Neuronal stem cell (in vitro differentiated cells): ENCODE results near the gene SETD4.

Experiments used
- DNase-seq: peaks from one replicate; pipeline ENCODE4 v3.0.0-alpha.2; 2013; ENCODE audit warnings: low spot score
- H2AFZ ChIP-seq: one replicate; pipeline ENCODE4 v1.6.1; 2013; ENCODE audit warnings: mild to moderate bottlenecking, low read length, inconsistent platforms
- H2AK5ac ChIP-seq: 2 replicates; pipeline ENCODE4 v1.6.1; 2013; ENCODE audit warnings: low read depth, mild to moderate bottlenecking, inconsistent platforms, low read length, moderate library complexity, mixed read lengths
- H2BK120ac ChIP-seq: 2 replicates; pipeline ENCODE4 v1.6.1; 2013; ENCODE audit warnings: low read depth, mild to moderate bottlenecking, inconsistent platforms, low read length, moderate library complexity, mixed read lengths
- H2BK12ac ChIP-seq: one replicate; pipeline ENCODE4 v1.6.1; 2013; ENCODE audit warnings: low read length, inconsistent platforms
- H2BK15ac ChIP-seq: 2 replicates; pipeline ENCODE4 v1.6.1; 2013; ENCODE audit warnings: mild to moderate bottlenecking, low read length, inconsistent platforms, mixed read lengths
- H2BK5ac ChIP-seq: one replicate; pipeline ENCODE4 v1.6.1; 2013; ENCODE audit warnings: inconsistent platforms, mild to moderate bottlenecking, low read length, moderate library complexity
- H3K14ac ChIP-seq: one replicate; pipeline ENCODE4 v1.6.1; 2013; ENCODE audit warnings: low read length, inconsistent platforms
- H3K18ac ChIP-seq: 2 replicates; pipeline ENCODE4 v1.6.1; 2013; ENCODE audit warnings: low read length, inconsistent platforms
- H3K23ac ChIP-seq: 2 replicates; pipeline ENCODE4 v1.6.1; 2013; ENCODE audit warnings: low read depth, mild to moderate bottlenecking, mixed read lengths, low read length, inconsistent platforms; ENCODE audit not compliant: poor library complexity
- H3K27ac ChIP-seq: replicated peaks from 3 replicates; pipeline ENCODE4 v1.5.1; 2013; ENCODE audit warnings: low read length, inconsistent platforms
- H3K27me3 ChIP-seq, 3 experiments: 2 replicates each; pipeline ENCODE4 v1.6.1; 2013; ENCODE audit warnings: low read length in 3 of 3, mild to moderate bottlenecking in 2 of 3, inconsistent platforms in 1 of 3, low read depth in 1 of 3, mixed read lengths in 1 of 3, moderate library complexity in 1 of 3; ENCODE audit not compliant: control insufficient read depth in 3 of 3, insufficient read depth in 3 of 3
- H3K36me3 ChIP-seq, 2 donors: replicated peaks in 1 of 2; 2 replicates each; pipeline ENCODE4 v1.6.1; 2013; ENCODE audit warnings: low read length in 2 of 2; ENCODE audit not compliant: control insufficient read depth in 2 of 2, insufficient read depth in 2 of 2
- H3K4ac ChIP-seq: 2 replicates; pipeline ENCODE4 v1.6.1; 2013; ENCODE audit warnings: inconsistent platforms, mild to moderate bottlenecking, low read length, moderate library complexity
- H3K4me1 ChIP-seq, 2 donors: 1 replicate in 1 of 2; 2 replicates in 1 of 2; pipeline ENCODE4 v1.6.1; 2013; ENCODE audit warnings: low read length in 2 of 2, low read depth in 1 of 2; ENCODE audit not compliant: control insufficient read depth in 2 of 2, insufficient read depth in 1 of 2
- H3K4me2 ChIP-seq: one replicate; pipeline ENCODE4 v1.6.1; 2013; ENCODE audit warnings: mild to moderate bottlenecking, low read length, inconsistent platforms; ENCODE audit not compliant: insufficient read depth, poor library complexity, severe bottlenecking
- H3K4me3 ChIP-seq, 2 donors: 2 replicates each; pipeline ENCODE4 v1.5.1; 2013; ENCODE audit warnings: low read length in 2 of 2, mild to moderate bottlenecking in 2 of 2, inconsistent platforms in 1 of 2, moderate library complexity in 1 of 2
- H3K79me1 ChIP-seq: one replicate; pipeline ENCODE4 v1.6.1; 2013; ENCODE audit warnings: low read depth, mild to moderate bottlenecking, inconsistent platforms, low read length, moderate library complexity
- H3K9ac ChIP-seq: one replicate; pipeline ENCODE4 v1.6.1; 2013; ENCODE audit warnings: mild to moderate bottlenecking, low read depth, low read length, inconsistent platforms; ENCODE audit not compliant: poor library complexity
- H3K9me3 ChIP-seq, 2 donors: replicated peaks in 1 of 2; 2 replicates each; pipeline versions ENCODE3 to v1.6.1; 2013; ENCODE audit warnings: low read length in 2 of 2, mild to moderate bottlenecking in 2 of 2, inconsistent platforms in 1 of 2, low read depth in 1 of 2, mixed read lengths in 1 of 2, moderate library complexity in 1 of 2; ENCODE audit not compliant: control insufficient read depth in 2 of 2, insufficient read depth in 1 of 2
- H4K8ac ChIP-seq: one replicate; pipeline ENCODE4 v1.6.1; 2013; ENCODE audit warnings: low read depth, mild to moderate bottlenecking, inconsistent platforms, low read length, moderate library complexity
- H4K91ac ChIP-seq: one replicate; pipeline ENCODE4 v1.6.1; 2013; ENCODE audit warnings: low read length, low read depth, mild to moderate bottlenecking, inconsistent platforms; ENCODE audit not compliant: poor library complexity
- WGBS, 2 donors: extraction: QIAGEN DNeasy Blood & Tissue Kit; methylation state at CpG; one replicate each; pipeline ENCODE4 v1.1.7; 2013; ENCODE audit warnings: missing lambda C conversion rate in 2 of 2, mixed read lengths in 1 of 2; ENCODE audit not compliant: insufficient read length in 2 of 2, insufficient replicate concordance in 1 of 2; ENCODE audit errors: extremely low coverage in 2 of 2; 5-methylcytosine and 5-hydroxymethylcytosine counted together

SETD4 gene

GRCh38 chr21:36053715-36054062, 6.6 kb downstream of the SETD4 start:
- H3K36me3 ChIP-seq, result peaks cover 35 to 98% of the 10 kb centered on the region in 2 donors

GRCh38 chr21:36052860-36053714, 7.2 kb downstream of the SETD4 start:
- no peak overlapping the region for H3K9ac ChIP-seq
- H3K27ac ChIP-seq, result no peak overlapping the region
- H3K4ac ChIP-seq, result no peak overlapping the region
- no peak overlapping the region for H2BK120ac ChIP-seq
- H2BK12ac ChIP-seq, result no peak overlapping the region
- no peak for DNase-seq
- H3K4me1 ChIP-seq, result no peaks in the 10 kb centered on the region
- WGBS, 2 donors, result no CpG with 5 or more reads among the region's 10 CpGs
- H2BK15ac ChIP-seq, result no peak overlapping the region
- H3K4me2 ChIP-seq, result no peak overlapping the region
- no peaks in the 10 kb centered on the region for H3K27me3 ChIP-seq
- no peak overlapping the region for H3K14ac ChIP-seq
- H3K9me3 ChIP-seq, result no peaks in the 10 kb centered on the region
- no peak overlapping the region for H3K18ac ChIP-seq
- H2AK5ac ChIP-seq, result no peak overlapping the region
- no peak overlapping the region for H2BK5ac ChIP-seq
- peaks cover 35 to 98% of the 10 kb centered on the region in 2 donors for H3K36me3 ChIP-seq
- no peaks in the 10 kb centered on the region for H3K79me1 ChIP-seq
- H3K23ac ChIP-seq, result no peak overlapping the region
- no peak overlapping the region for H2AFZ ChIP-seq
- H3K4me3 ChIP-seq, result peak overlapping the region in 1 of 2 donors; percentile 12
- no peak overlapping the region for H4K91ac ChIP-seq
- no peak overlapping the region for H4K8ac ChIP-seq

More at GRCh38 chr21:36053715-36054062, 6.6 kb downstream of the SETD4 start:
- no peak overlapping the region for H2AFZ ChIP-seq
- H3K79me1 ChIP-seq, result no peaks in the 10 kb centered on the region
- H3K4ac ChIP-seq, result no peak overlapping the region
- no peak overlapping the region for H3K27ac ChIP-seq
- WGBS, 2 donors, result no CpG with 5 or more reads among the region's 3 CpGs
- H3K14ac ChIP-seq, result no peak overlapping the region
- no peak overlapping the region for H2AK5ac ChIP-seq
- H2BK5ac ChIP-seq, result no peak overlapping the region
- H2BK15ac ChIP-seq, result no peak overlapping the region
- no peak overlapping the region for H3K4me3 ChIP-seq
- DNase-seq, result no peak
- H3K9me3 ChIP-seq, result no peaks in the 10 kb centered on the region
- no peak overlapping the region for H3K4me2 ChIP-seq
- no peak overlapping the region for H4K91ac ChIP-seq
- H3K23ac ChIP-seq, result no peak overlapping the region
- no peak overlapping the region for H2BK120ac ChIP-seq
- H3K9ac ChIP-seq, result no peak overlapping the region
- no peaks in the 10 kb centered on the region for H3K4me1 ChIP-seq
- no peaks in the 10 kb centered on the region for H3K27me3 ChIP-seq
- no peak overlapping the region for H3K18ac ChIP-seq
- H2BK12ac ChIP-seq, result no peak overlapping the region
- no peak overlapping the region for H4K8ac ChIP-seq

DNA sequence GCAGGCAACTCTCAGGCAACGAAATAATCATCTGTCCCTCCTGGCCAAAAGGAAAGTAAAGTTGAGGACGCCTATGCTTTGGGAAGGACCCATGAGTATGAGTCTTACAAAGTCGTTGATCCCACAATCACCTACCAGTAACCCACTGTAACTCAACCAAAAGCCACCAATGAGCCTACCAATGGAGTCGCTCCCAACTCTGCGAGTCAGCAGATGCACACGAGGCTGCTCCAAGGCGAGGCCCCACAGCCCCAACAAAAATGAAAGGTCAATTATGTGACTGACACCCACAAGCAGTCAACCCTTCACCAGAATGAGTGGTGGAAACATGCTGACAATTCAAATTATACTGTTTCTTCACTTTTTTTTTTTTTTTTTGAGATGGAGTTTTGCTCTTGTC, 12.0 kb downstream of the SETD4 start:
- H3K14ac ChIP-seq, result no peak overlapping the region
- H3K36me3 ChIP-seq, result peaks cover 34 to 96% of the 10 kb centered on the region in 2 donors
- H3K4ac ChIP-seq, result no peak overlapping the region
- H3K79me1 ChIP-seq, result no peaks in the 10 kb centered on the region
- no peak overlapping the region for H2AFZ ChIP-seq
- no peak overlapping the region for H4K91ac ChIP-seq
- H3K9ac ChIP-seq, result no peak overlapping the region
- no peak overlapping the region for H2BK15ac ChIP-seq
- H3K4me1 ChIP-seq, result no peaks in the 10 kb centered on the region
- no CpG with 5 or more reads among the region's 7 CpGs for WGBS, 2 donors
- no peak overlapping the region for H3K27ac ChIP-seq
- H4K8ac ChIP-seq, result no peak overlapping the region
- H2BK5ac ChIP-seq, result no peak overlapping the region
- no peak overlapping the region for H3K4me2 ChIP-seq
- no peak overlapping the region for H3K4me3 ChIP-seq
- H2AK5ac ChIP-seq, result no peak overlapping the region
- no peak overlapping the region for H3K23ac ChIP-seq
- H3K9me3 ChIP-seq, result no peaks in the 10 kb centered on the region
- H2BK12ac ChIP-seq, result no peak overlapping the region
- H2BK120ac ChIP-seq, result no peak overlapping the region
- no peak for DNase-seq
- H3K18ac ChIP-seq, result no peak overlapping the region
- no peaks in the 10 kb centered on the region for H3K27me3 ChIP-seq

- no peak overlapping the region for H3K4me3 ChIP-seq
- H3K36me3 ChIP-seq, result peaks cover 31 to 95% of the 10 kb centered on the region in 2 donors
- no peaks in the 10 kb centered on the region for H3K4me1 ChIP-seq
- no peak for DNase-seq
- no peak overlapping the region for H2BK15ac ChIP-seq
- H3K9ac ChIP-seq, result no peak overlapping the region
- H4K8ac ChIP-seq, result no peak overlapping the region
- H3K23ac ChIP-seq, result no peak overlapping the region
- H4K91ac ChIP-seq, result no peak overlapping the region
- no peak overlapping the region for H2BK5ac ChIP-seq
- H3K14ac ChIP-seq, result no peak overlapping the region
- no peak overlapping the region for H3K18ac ChIP-seq
- H2BK12ac ChIP-seq, result no peak overlapping the region
- H3K9me3 ChIP-seq, result no peaks in the 10 kb centered on the region
- no peaks in the 10 kb centered on the region for H3K27me3 ChIP-seq
- no peak overlapping the region for H3K27ac ChIP-seq
- no peak overlapping the region for H2BK120ac ChIP-seq
- no peak overlapping the region for H2AFZ ChIP-seq
- H3K4me2 ChIP-seq, result no peak overlapping the region
- no CpG with 5 or more reads among the region's 7 CpGs for WGBS, 2 donors
- H3K79me1 ChIP-seq, result no peaks in the 10 kb centered on the region
- no peak overlapping the region for H2AK5ac ChIP-seq
- no peak overlapping the region for H3K4ac ChIP-seq
Measured at GRCh38 chr21:36047139-36047538, 13.2 kb downstream of the SETD4 start.
